Stimulated activated CD4-positive, alpha-beta T cell treated with anti-CD3 and anti-CD28 coated beads, Interleukin-1b, Interleukin-23, amount 100 ng/mL, for 1 hour (primary cell): ENCODE results near the gene DPEP1.

Experiments
- DNase-seq, 2 donors: peaks; one replicate each; pipeline ENCODE4 v3.0.0-alpha.2; 2020; ENCODE audit warnings: low read depth in 2 of 2

DPEP1 gene

GRCh38 chr16:89687092-89687940 is 73.9 kb downstream of the DPEP1 start:
- DNase-seq: no peak
